Gastroesophageal sphincter (tissue), 4 donors: ENCODE data around the gene USP24. TPM values are rescaled to one million over a fixed set of nuclear protein-coding genes. Genes with fewer than 3 reads are reported as not detected.

Source experiments
- ATAC-seq: fragments of 150-250 bp; one replicate; pipeline ENCODE4 v1.9.1; 2016; ENCODE audit warnings: mild to moderate bottlenecking, moderate library complexity
- H3K27ac ChIP-seq, 4 donors: fragments of 200-600 bp; sonication (generic) in 3 of 4; 1 replicate in 3 of 4; 2 replicates in 1 of 4; pipeline ENCODE4 v1.5.1; 2016 to 2019
- H3K27me3 ChIP-seq: fragments of 200-600 bp; sonication (generic); one replicate; pipeline ENCODE4 v1.5.1; 2019
- H3K36me3 ChIP-seq, 2 donors: fragments of 200-600 bp; sonication (generic); one replicate each; pipeline ENCODE4 v1.5.1; 2019; ENCODE audit warnings: control low read depth in 1 of 2
- H3K4me1 ChIP-seq, 3 donors: fragments of 200-600 bp; sonication (generic); 1 replicate in 2 of 3; 2 replicates in 1 of 3; pipeline ENCODE4 v1.5.1; 2016 to 2019; ENCODE audit warnings: control low read depth in 2 of 3
- H3K4me3 ChIP-seq, 2 donors: fragments of 200-600 bp; sonication (generic); one replicate each; pipeline ENCODE4 v1.5.1; 2019; ENCODE audit warnings: mild to moderate bottlenecking in 1 of 2, moderate library complexity in 1 of 2
- H3K9me3 ChIP-seq, 3 donors: fragments of 200-600 bp; sonication (generic); one replicate each; pipeline ENCODE4 v1.5.1; 2017 to 2019; ENCODE audit warnings: control low read depth in 2 of 3
- CTCF ChIP-seq, 4 experiments: fragments of 200-600 bp in 2 of 4; fragments of 450-650 bp in 2 of 4; sonication (generic) in 1 of 4; IDR thresholded peaks; one replicate each; pipeline ENCODE4 v1.5.1; 2017 to 2019; ENCODE audit warnings: antibody characterized with exemption in 4 of 4, mild to moderate bottlenecking in 2 of 4, moderate library complexity in 2 of 4
- EP300 ChIP-seq: sonication (generic); formaldehyde crosslinking; IDR thresholded peaks from one replicate; pipeline ENCODE4 v1.6.1; 2017; ENCODE audit warnings: antibody characterized with exemption, mild to moderate bottlenecking
- POLR2A ChIP-seq, 2 donors: fragments of 450-650 bp; IDR thresholded peaks; one replicate each; pipeline ENCODE4 v1.6.1; 2017; ENCODE audit warnings: antibody characterized with exemption in 2 of 2, mild to moderate bottlenecking in 2 of 2, moderate library complexity in 1 of 2
- POLR2AphosphoS5 ChIP-seq: sonication (generic); formaldehyde crosslinking; IDR thresholded peaks from one replicate; pipeline ENCODE4 v1.6.1; 2017; ENCODE audit warnings: antibody characterized with exemption
- WGBS, 2 donors: methylation state at CpG; one replicate each; pipeline ENCODE4 v1.1.5; 2018; ENCODE audit warnings: low coverage in 1 of 2; 5-methylcytosine and 5-hydroxymethylcytosine counted together
- total RNA-seq, 4 donors: library from RNA; depleted of rRNA; stranded (reverse); fragments of >200 nt; gene quantifications; one replicate each; pipeline ENCODE4 v1.1.0, GENCODE V29; 2016

Gene USP24
- total RNA-seq, 4 donors from 2014 or later: 36.8 to 54.8 (median 45.5) TPM

- no peaks in the 10 kb centered on the region for H3K36me3 ChIP-seq
- no peak for ATAC-seq
- H3K27me3 ChIP-seq: no peaks in the 10 kb centered on the region
- H3K4me3 ChIP-seq: no peak overlapping the region
- no peaks in the 10 kb centered on the region for H3K9me3 ChIP-seq
- TF ChIP-seq EP300: no peak
- TF ChIP-seq CTCF (IDR thresholded peaks at IDR 0.05): no peak
- TF ChIP-seq POLR2A (IDR thresholded peaks at IDR 0.05): no peak
- no peak for TF ChIP-seq POLR2AphosphoS5
- 49 to 66% methylated on average over 4 to 5 of the region's 8 CpGs for WGBS, 2 donors
- H3K27ac ChIP-seq: no peak overlapping the region
- H3K4me1 ChIP-seq: peaks cover 0 to 5% (median 0%) of the 10 kb centered on the region in 3 donors
Measured at GRCh38 chr1:55252942-55253589, 37.9 kb upstream of the USP24 start.

GRCh38 chr1:55250399-55251075, 35.4 kb upstream of the USP24 start:
- Histone ChIP-seq H3K4me1 (no peaks in the 10 kb centered on the region), H3K9me3 (no peaks in the 10 kb centered on the region), H3K27me3 (no peaks in the 10 kb centered on the region), H3K36me3 (no peaks in the 10 kb centered on the region), H3K4me3 (no peak overlapping the region), H3K27ac (no peak overlapping the region)
- ATAC-seq: no peak
- no peak for TF ChIP-seq EP300
- no peak for TF ChIP-seq CTCF (IDR thresholded peaks at IDR 0.05)
- TF ChIP-seq POLR2A (IDR thresholded peaks at IDR 0.05): no peak
- TF ChIP-seq POLR2AphosphoS5: no peak
- 49 to 56% methylated on average over 1 to 4 of the region's 4 CpGs for WGBS, 2 donors

GRCh38 chr1:55249646-55250398, 34.7 kb upstream of the USP24 start:
- H3K4me1 ChIP-seq: no peaks in the 10 kb centered on the region
- no peak overlapping the region for H3K27ac ChIP-seq
- no peaks in the 10 kb centered on the region for H3K27me3 ChIP-seq
- no peak for ATAC-seq
- H3K9me3 ChIP-seq: no peaks in the 10 kb centered on the region
- H3K36me3 ChIP-seq: no peaks in the 10 kb centered on the region
- no peak overlapping the region for H3K4me3 ChIP-seq
- TF ChIP-seq EP300: no peak
- TF ChIP-seq CTCF (IDR thresholded peaks at IDR 0.05): no peak
- TF ChIP-seq POLR2AphosphoS5: no peak
- TF ChIP-seq POLR2A (IDR thresholded peaks at IDR 0.05): no peak
- 74 to 100% methylated on average over 2 to 5 of the region's 7 CpGs for WGBS, 2 donors

- Histone ChIP-seq H3K4me1 (no peaks in the 10 kb centered on the region), H3K9me3 (no peaks in the 10 kb centered on the region), H3K27me3 (no peaks in the 10 kb centered on the region), H3K27ac (no peak overlapping the region), H3K4me3 (no peak overlapping the region), H3K36me3 (no peaks in the 10 kb centered on the region)
- 95 to 100% methylated on average over 2 of the region's 2 CpGs for WGBS, 2 donors
- no peak for TF ChIP-seq CTCF (IDR thresholded peaks at IDR 0.05)
- TF ChIP-seq POLR2A (IDR thresholded peaks at IDR 0.05): no peak
- no peak for TF ChIP-seq POLR2AphosphoS5
- no peak for TF ChIP-seq EP300
- no peak for ATAC-seq
Measured at GRCh38 chr1:55246896-55247295, 31.7 kb upstream of the USP24 start.
